Activated B cell treated with CpG ODN at 0.5 μM for 24 hours (primary cell): ENCODE data around the gene SEMA5A. TPM values are rescaled to one million over a fixed set of nuclear protein-coding genes. Genes with fewer than 3 reads are reported as not detected.
A peak's percentile ranks its signal among the peaks of the same experiment; 100 is the strongest.

Source experiments
- ATAC-seq: fragments of 200-7000 bp; cut with Tn5 transposase; one replicate; pipeline ENCODE4 v1.10.0; 2021; ENCODE audit warnings: low read depth, mild to moderate bottlenecking, moderate library complexity
- CTCF ChIA-PET: fragments of 350-600 bp; sonication (Branson Sonifier 250); formaldehyde crosslinking; loops from one replicate; lab custom pipeline; 2021; ENCODE audit warnings: antibody characterized with exemption; lab: Charles Lee
- POLR2A ChIA-PET: fragments of 350-600 bp; sonication (Branson Sonifier 250); formaldehyde crosslinking; loops from one replicate; lab custom pipeline; 2021; ENCODE audit warnings: antibody characterized with exemption; lab: Charles Lee
- DNase-seq: peaks from one replicate; pipeline ENCODE4 v3.0.0; 2022
- H3K27ac Mint-ChIP-seq: one replicate; pipeline ENCODE4 v1.8.0; 2020; ENCODE audit warnings: mixed read lengths
- H3K27me3 Mint-ChIP-seq: one replicate; pipeline ENCODE4 v1.8.0; 2021; ENCODE audit warnings: mixed read lengths
- H3K36me3 Mint-ChIP-seq: one replicate; pipeline ENCODE4 v1.8.0; 2021; ENCODE audit warnings: low read depth, mixed read lengths
- H3K4me1 Mint-ChIP-seq: one replicate; pipeline ENCODE4 v1.8.0; 2021; ENCODE audit warnings: mixed read lengths
- H3K4me3 Mint-ChIP-seq: one replicate; pipeline ENCODE4 v1.8.0; 2020; ENCODE audit warnings: mild to moderate bottlenecking, mixed read lengths
- H3K9me3 Mint-ChIP-seq: one replicate; pipeline ENCODE4 v1.8.0; 2020; ENCODE audit warnings: mixed read lengths
- CTCF ChIP-seq: fragments of 200-600 bp; IDR thresholded peaks from one replicate; pipeline ENCODE4 v1.8.0; 2022; ENCODE audit warnings: antibody characterized with exemption, mild to moderate bottlenecking
- intact Hi-C: fragments of 100-400 bp; cut with micrococcal nuclease; formaldehyde crosslinking; loops from one replicate; pipeline ENCODE4 v1.15.1; 2024
- total RNA-seq: library from RNA; stranded (reverse); gene quantifications from 2 replicates; pipeline ENCODE4 v1.2.3, GENCODE V29; 2022

SEMA5A gene
- not detected in 2 replicates for total RNA-seq

DNA sequence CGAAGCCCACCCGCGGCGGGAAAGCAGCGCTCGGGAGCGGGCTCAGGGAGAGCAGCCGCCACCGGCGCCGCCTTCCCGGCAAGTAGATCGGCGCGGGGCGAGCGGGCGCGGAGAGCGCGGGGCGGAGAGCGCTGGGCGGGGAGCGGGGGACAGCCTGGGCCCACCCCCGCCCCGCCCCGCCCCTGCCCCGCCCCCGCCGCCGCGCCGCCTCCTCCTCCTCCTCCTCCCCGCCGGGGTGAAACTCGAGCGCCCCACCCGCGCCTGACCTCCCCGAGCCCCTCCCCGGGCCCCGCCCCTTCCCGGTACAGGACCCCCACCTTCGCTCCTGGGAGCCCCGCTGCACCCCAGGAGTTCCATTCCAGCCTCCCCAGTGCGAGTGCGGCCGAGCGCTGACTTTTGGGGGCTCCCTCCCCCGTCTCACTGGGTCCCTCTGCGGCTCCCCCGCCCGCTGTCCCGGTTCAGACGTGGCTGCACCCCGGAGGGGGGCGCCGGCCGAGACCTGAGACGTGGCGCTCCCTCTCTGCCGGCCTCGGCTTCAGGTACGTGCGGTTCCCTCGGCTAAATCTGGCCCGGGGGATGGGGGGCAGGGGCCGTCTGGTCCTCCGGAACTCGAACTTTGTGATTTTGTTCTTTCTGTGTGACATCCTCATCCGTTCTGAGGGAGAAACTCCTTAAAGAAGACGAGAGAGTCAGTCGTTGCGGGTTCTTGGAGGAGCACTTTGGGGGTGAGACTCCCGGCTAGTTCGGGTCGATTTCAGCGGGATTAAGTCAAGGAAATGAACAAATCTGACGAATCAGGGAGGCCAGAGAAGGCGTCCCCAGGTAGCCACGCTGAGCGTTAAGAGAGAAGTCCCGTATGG is at the start of gene SEMA5A:
SEMA5A (minus strand) TSS at position 84 of the 860 bp plus-strand sequence. CDS start 166,129 bp downstream, outside the sequence.
- ChIA-PET POLR2A (no interaction called here), CTCF (no interaction called here)
- intact Hi-C loops, result no loop called here
- no peak for DNase-seq
- H3K9me3 Mint-ChIP-seq, result no peaks in the 10 kb centered on the region
- H3K27me3 Mint-ChIP-seq, result peaks cover 22% of the 10 kb centered on the region
- TF ChIP-seq CTCF, result no peak
- H3K36me3 Mint-ChIP-seq, result no peaks in the 10 kb centered on the region
- H3K4me1 Mint-ChIP-seq, result peaks cover 13% of the 10 kb centered on the region
- ATAC-seq, result no peak
- no peak within 1 kb of the TSS for H3K27ac Mint-ChIP-seq
- peak within 1 kb of the TSS; percentile 4 for H3K4me3 Mint-ChIP-seq

- no peaks in the 10 kb centered on the region for H3K9me3 Mint-ChIP-seq
- intact Hi-C loops, result no loop called here
These were observed 49.0 kb upstream of the SEMA5A start for GRCh38 chr5:9594913-9595312.

DNA sequence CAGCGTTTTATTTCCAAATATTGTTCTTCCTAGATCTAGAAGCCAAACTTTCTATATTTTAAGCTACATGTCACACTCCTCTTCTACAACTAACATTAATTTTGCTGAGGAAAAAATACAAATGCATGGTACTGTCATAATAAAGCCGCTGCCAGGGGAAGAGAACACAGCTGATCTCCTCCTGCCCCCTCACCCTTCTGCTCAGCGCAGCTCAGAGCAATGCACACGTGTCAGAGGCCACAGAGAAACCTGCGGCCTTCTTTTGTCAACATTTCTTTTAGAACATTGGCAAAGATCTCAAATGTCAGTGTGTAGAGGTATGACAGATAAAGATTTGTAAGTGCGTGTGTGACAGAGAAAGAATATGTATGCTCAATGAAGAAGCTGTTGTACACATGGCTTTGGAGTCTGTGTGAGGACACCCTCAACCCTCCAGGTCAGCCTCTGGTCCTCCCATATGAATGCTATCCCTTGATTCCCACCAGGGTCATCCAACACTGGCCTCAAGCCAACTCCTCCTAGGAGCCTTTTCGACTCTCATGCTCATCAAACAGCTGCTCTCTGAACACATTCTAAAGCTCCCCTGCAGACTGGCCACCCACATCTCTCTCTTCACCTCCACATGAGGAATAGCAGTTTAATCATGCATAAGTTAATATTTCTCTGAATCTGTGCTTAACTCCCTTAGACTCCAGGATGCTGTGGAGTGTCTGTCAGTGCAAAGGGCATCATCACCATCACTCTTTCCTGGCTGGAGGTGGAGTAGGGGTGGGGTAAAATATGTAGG is 43.4 kb upstream of the SEMA5A start:
- H3K4me1 Mint-ChIP-seq, result no peaks in the 10 kb centered on the region

More at GRCh38 chr5:9594913-9595312, 49.0 kb upstream of the SEMA5A start:
- Mint-ChIP-seq H3K4me1 (no peaks in the 10 kb centered on the region), H3K4me3 (no peak overlapping the region), H3K36me3 (no peaks in the 10 kb centered on the region), H3K27me3 (no peaks in the 10 kb centered on the region), H3K27ac (no peak overlapping the region)
- DNase-seq (no peak), ATAC-seq (no peak)
- POLR2A ChIA-PET, result no interaction called here
- CTCF ChIA-PET, result no interaction called here
- TF ChIP-seq CTCF, result no peak

DNA sequence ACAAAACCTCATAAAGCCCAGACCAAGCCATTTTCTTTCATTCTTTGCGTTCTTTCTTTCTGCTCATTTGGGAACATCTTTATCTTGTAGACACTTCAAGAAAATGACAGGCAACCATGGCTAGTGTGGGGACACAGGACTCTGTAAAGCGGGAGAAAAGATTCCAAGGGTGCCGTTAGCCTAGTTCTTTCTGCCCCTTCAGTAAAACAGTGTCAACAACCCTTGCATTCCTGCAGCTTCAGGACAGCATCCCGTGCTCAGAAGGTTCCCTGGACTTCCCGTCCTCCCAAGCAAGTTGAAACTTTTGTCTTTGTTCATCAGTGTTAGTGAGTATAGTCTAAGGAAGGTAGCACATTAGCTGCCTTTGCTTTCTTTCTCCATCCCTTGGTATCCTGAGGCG is 42.4 kb upstream of the SEMA5A start:
- no peak for TF ChIP-seq CTCF
- intact Hi-C loops, result no loop called here
- no peak for ATAC-seq
- Mint-ChIP-seq H3K36me3 (no peaks in the 10 kb centered on the region), H3K9me3 (peaks cover 4% of the 10 kb centered on the region), H3K27ac (no peak overlapping the region), H3K4me3 (no peak overlapping the region), H3K27me3 (no peaks in the 10 kb centered on the region), H3K4me1 (no peaks in the 10 kb centered on the region)
- no peak for DNase-seq
- CTCF ChIA-PET, result no interaction called here
- POLR2A ChIA-PET, result no interaction called here

More for the DNA sequence above, 43.4 kb upstream of the SEMA5A start:
- no peaks in the 10 kb centered on the region for H3K27me3 Mint-ChIP-seq
- ATAC-seq, result no peak
- POLR2A ChIA-PET, result no interaction called here
- no peak overlapping the region for H3K27ac Mint-ChIP-seq
- intact Hi-C loops, result no loop called here
- H3K36me3 Mint-ChIP-seq, result no peaks in the 10 kb centered on the region
- H3K4me3 Mint-ChIP-seq, result no peak overlapping the region
- H3K9me3 Mint-ChIP-seq, result peaks cover 4% of the 10 kb centered on the region
- DNase-seq, result no peak
- TF ChIP-seq CTCF, result no peak
- CTCF ChIA-PET, result no interaction called here

- Mint-ChIP-seq H3K27me3 (no peaks in the 10 kb centered on the region), H3K4me1 (no peaks in the 10 kb centered on the region), H3K27ac (no peak overlapping the region), H3K4me3 (no peak overlapping the region), H3K9me3 (peaks cover 4% of the 10 kb centered on the region), H3K36me3 (no peaks in the 10 kb centered on the region)
- ChIA-PET CTCF (no interaction called here), POLR2A (no interaction called here)
- TF ChIP-seq CTCF, result no peak
- intact Hi-C loops, result no loop called here
- DNase-seq, result no peak
- ATAC-seq, result no peak
These were observed 41.3 kb upstream of the SEMA5A start for GRCh38 chr5:9587135-9587534.
